GM12878 (cell line): ENCODE results near the gene SCARF1. TPM values are rescaled to one million over a fixed set of nuclear protein-coding genes. Genes with fewer than 3 reads are reported as not detected.

Experiments
- ATAC-seq: fragments of 200-7000 bp; cut with Tn5 transposase; 3 replicates; pipeline ENCODE4 v1.9.1; 2020; ENCODE audit warnings: mild to moderate bottlenecking, moderate library complexity
- BruUV-seq: library from RNA; stranded (reverse); fragments of 400-500 nt; replicated peaks from 2 replicates; lab custom pipeline; 2021; lab: Mats Ljungman, UMichigan
- CTCF ChIA-PET: fragments of 300-600 bp; sonication (Branson Sonifier 250); formaldehyde crosslinking; extraction: SDS; loops from one replicate; lab custom pipeline; 2021; ENCODE audit warnings: inconsistent platforms; lab: Yijun Ruan, JAX
- POLR2A ChIA-PET: fragments of 350-600 bp; formaldehyde crosslinking; extraction: SDS; loops from one replicate; lab custom pipeline; 2021; ENCODE audit warnings: inconsistent platforms; lab: Charles Lee
- RAD21 ChIA-PET: fragments of 300-600 bp; sonication (Branson Sonifier 250); formaldehyde crosslinking; loops from one replicate; lab custom pipeline; 2023; ENCODE audit warnings: antibody characterized with exemption; ENCODE audit not compliant: unreplicated experiment; lab: Charles Lee
- SMC1A ChIA-PET: fragments of 300-600 bp; sonication (Branson Sonifier 250); formaldehyde crosslinking; loops from one replicate; lab custom pipeline; 2023; ENCODE audit not compliant: unreplicated experiment, uncharacterized antibody; lab: Charles Lee
- DNase-seq: peaks from one replicate; pipeline ENCODE4 v3.0.0-alpha.2; 2011; ENCODE audit warnings: low read depth, low spot score
- FAIRE-seq: peaks from 3 replicates; lab custom pipeline; 2011; peaks lifted over from hg19 to GRCh38; lab: Jason Lieb, UNC
- H2AFZ ChIP-seq: 2 replicates; pipeline ENCODE4 v1.6.0; 2011; ENCODE audit warnings: low read depth, low read length, control low read depth; ENCODE audit not compliant: control insufficient read depth
- H3K27ac ChIP-seq: 2 replicates; pipeline ENCODE4 v1.5.1; 2011; ENCODE audit warnings: control low read depth; ENCODE audit not compliant: control insufficient read depth, insufficient read depth
- H3K27me3 ChIP-seq, 2 experiments: replicated peaks in 1 of 2; 2 replicates each; pipeline versions ENCODE4 v1.6.0 to v1.6.1; 2011; ENCODE audit warnings: low read length in 1 of 2; ENCODE audit not compliant: control insufficient read depth in 2 of 2, insufficient read depth in 2 of 2
- H3K36me3 ChIP-seq, 2 experiments: 2 replicates each; pipeline ENCODE4 v1.5.1; 2011; ENCODE audit warnings: low read length in 1 of 2; ENCODE audit not compliant: control insufficient read depth in 2 of 2, insufficient read depth in 2 of 2
- H3K4me1 ChIP-seq: 2 replicates; pipeline ENCODE4 v1.6.1; 2011; ENCODE audit warnings: mild to moderate bottlenecking, low read length, moderate library complexity, mixed read lengths; ENCODE audit not compliant: control insufficient read depth, insufficient read depth
- H3K4me2 ChIP-seq: 2 replicates; pipeline ENCODE4 v1.6.0; 2011; ENCODE audit warnings: control low read depth; ENCODE audit not compliant: control insufficient read depth, insufficient read depth
- H3K4me3 ChIP-seq: fragments of 200-600 bp; sonication (generic); 2 replicates; pipeline ENCODE4 v1.5.1; 2016
- H3K79me2 ChIP-seq: 2 replicates; pipeline ENCODE4 v1.6.0; 2011; ENCODE audit warnings: low read length; ENCODE audit not compliant: control insufficient read depth, insufficient read depth
- H3K9ac ChIP-seq: 2 replicates; pipeline ENCODE4 v1.8.0; 2011; ENCODE audit warnings: low read length, control low read depth, mixed read lengths; ENCODE audit not compliant: control insufficient read depth, insufficient read depth
- H3K9me3 ChIP-seq: replicated peaks from 3 replicates; pipeline ENCODE4 v1.5.1; 2011; ENCODE audit warnings: mild to moderate bottlenecking, low read length; ENCODE audit not compliant: control insufficient read depth, insufficient read depth
- H4K20me1 ChIP-seq: 2 replicates; pipeline ENCODE4 v1.6.0; 2011; ENCODE audit not compliant: control insufficient read depth, insufficient read depth
- HDGF ChIP-seq: fragments of 450-650 bp; IDR thresholded peaks from 2 replicates; pipeline ENCODE4 v1.6.1; 2016; ENCODE audit warnings: antibody characterized with exemption
- NR2F1 ChIP-seq: fragments of 450-650 bp; conservative IDR thresholded peaks from 2 replicates; pipeline ENCODE4 v1.6.1; 2017; ENCODE audit warnings: mild to moderate bottlenecking
- SMARCA5 ChIP-seq: fragments of 450-650 bp; IDR thresholded peaks from 2 replicates; pipeline ENCODE4 v1.6.1; 2017; ENCODE audit warnings: mild to moderate bottlenecking
- TCF7 ChIP-seq: IDR thresholded peaks from 2 replicates; pipeline ENCODE4 v1.6.1; 2014; ENCODE audit warnings: antibody characterized with exemption, borderline replicate concordance
- whole genome bisulfite sequencing: methylation state at CpG from one replicate; pipeline ENCODE4 v1.1.6; 2016; ENCODE audit warnings: low lambda C conversion rate; ENCODE audit not compliant: insufficient replicate concordance, insufficient coverage; ENCODE audit errors: missing lambda C conversion rate; 5-methylcytosine and 5-hydroxymethylcytosine counted together
- in situ Hi-C: fragments of 300-500 bp; cut with MboI; formaldehyde crosslinking; loops from 9 replicates; pipeline ENCODE4 v1.14.3; 2018; ENCODE audit warnings: mixed read lengths
- intact Hi-C: fragments of 100-400 bp; cut with micrococcal nuclease; formaldehyde crosslinking; loops from one replicate; pipeline ENCODE4 v1.14.2; 2022; ENCODE audit not compliant: unreplicated experiment
- polyA plus RNA-seq, 11 experiments: library from polyadenylated mRNA; depleted of rRNA in 4 of 11; unstranded in 6 of 11; stranded (reverse) in 5 of 11; fragments of >200 nt; fragmentation: Nextera tagmentation in 4 of 11; fragmentation: Illumina TruSeq in 1 of 11; extraction: Ambion mirVana in 4 of 11; extraction: Trizol in 1 of 11; gene quantifications; 1 replicate in 1 of 11; 2 replicates in 10 of 11; pipeline versions ENCODE4 v1.2.1 to v1.2.3, GENCODE V29; 2011 to 2016; ENCODE audit warnings: inconsistent platforms in 2 of 11, missing spikeins in 2 of 11, low read depth in 1 of 11
- total RNA-seq, 4 experiments: library from RNA; depleted of rRNA in 3 of 4; stranded (reverse); fragments of >200 nt in 3 of 4; fragmentation: Illumina TruSeq in 1 of 4; extraction: Trizol in 1 of 4; gene quantifications; 2 replicates each; pipeline versions ENCODE4 v1.2.1 to v1.2.3, GENCODE V29; 2013 to 2021

SCARF1 gene
- total and polyA plus RNA-seq, 10 of the 15 experiments (the other 5 are each of a cell fraction or from before 2014, with no cell fraction given): 0.10 to 1.7 (median 0.43) TPM

- no peak for ATAC-seq
- BruUV-seq: no TSS peak
- Histone ChIP-seq H4K20me1 (no peaks in the 10 kb centered on the region), H3K9ac (peak overlapping the region; percentile 64), H3K4me3 (no peak overlapping the region), H3K36me3 (no peaks in the 10 kb centered on the region), H3K4me1 (peaks cover 32% of the 10 kb centered on the region), H3K27me3 (no peaks in the 10 kb centered on the region), H3K79me2 (no peaks in the 10 kb centered on the region), H2AFZ (peak overlapping the region; percentile 75), H3K4me2 (peak overlapping the region; percentile 88; the same call in 1 of the 2 replicates), H3K9me3 (peaks cover 1% of the 10 kb centered on the region; the same call in 1 of the 3 replicates), H3K27ac (peak overlapping the region; percentile 85)
- WGBS: 77% methylated on average over 19 of the region's 19 CpGs
- ChIA-PET CTCF (interaction anchor here (4.5 kb wide), 1 partner anchor 23 kb away, joined by 37 read pairs; the partner anchor contains the start of gene SLC43A2), RAD21 (interaction anchor here (0.8 to 6.8 kb wide), 6 partner anchors 13 to 111 kb away, joined by 3 to 86 read pairs (median 12); partner anchors contain the start of gene SLC43A2), POLR2A (interaction anchor here (0.6 to 3.7 kb wide), 5 partner anchors 12 to 176 kb away, joined by 3 to 56 read pairs (median 3); partner anchors contain the start of genes INPP5K and SLC43A2), SMC1A (interaction anchor here (0.5 to 5.0 kb wide), 3 partner anchors 24 to 93 kb away, joined by 3 to 31 read pairs (median 12); partner anchors contain the start of gene SLC43A2)
- in situ Hi-C loops (no loop called here), intact Hi-C loops (loop anchor here (2.0 kb wide), 1 partner anchor 21 kb away; no protein-coding TSS in a partner anchor)
- no peak for TF ChIP-seq NR2F1
- TF ChIP-seq TCF7: no peak
- peak; percentile 53; the same call in 1 of the 2 replicates for TF ChIP-seq HDGF
- TF ChIP-seq SMARCA5: peak; percentile 21; the same call in 1 of the 2 replicates
- DNase-seq: no peak
- no peak for FAIRE-seq
Measured at GRCh38 chr17:1605681-1606351, 39.7 kb downstream of the SCARF1 start.
